ENCODE measurements around the gene CACNB2.

Gene CACNB2

GRCh38 chr10:18417950-18418527, 277.8 kb downstream of the CACNB2 start:
- in situ Hi-C loops (cut with HindIII; ENCODE audit: low sequenced_read_pairs) = no loop called here

GRCh38 chr10:18418541-18419215, 278.5 kb downstream of the CACNB2 start:
- DNase-seq (ENCODE audit: low read depth) = no peak
- no peak overlapping the region for H3K4me3 ChIP-seq (ENCODE audit: low read depth, low read length)
- TF ChIP-seq, protein P1, sequence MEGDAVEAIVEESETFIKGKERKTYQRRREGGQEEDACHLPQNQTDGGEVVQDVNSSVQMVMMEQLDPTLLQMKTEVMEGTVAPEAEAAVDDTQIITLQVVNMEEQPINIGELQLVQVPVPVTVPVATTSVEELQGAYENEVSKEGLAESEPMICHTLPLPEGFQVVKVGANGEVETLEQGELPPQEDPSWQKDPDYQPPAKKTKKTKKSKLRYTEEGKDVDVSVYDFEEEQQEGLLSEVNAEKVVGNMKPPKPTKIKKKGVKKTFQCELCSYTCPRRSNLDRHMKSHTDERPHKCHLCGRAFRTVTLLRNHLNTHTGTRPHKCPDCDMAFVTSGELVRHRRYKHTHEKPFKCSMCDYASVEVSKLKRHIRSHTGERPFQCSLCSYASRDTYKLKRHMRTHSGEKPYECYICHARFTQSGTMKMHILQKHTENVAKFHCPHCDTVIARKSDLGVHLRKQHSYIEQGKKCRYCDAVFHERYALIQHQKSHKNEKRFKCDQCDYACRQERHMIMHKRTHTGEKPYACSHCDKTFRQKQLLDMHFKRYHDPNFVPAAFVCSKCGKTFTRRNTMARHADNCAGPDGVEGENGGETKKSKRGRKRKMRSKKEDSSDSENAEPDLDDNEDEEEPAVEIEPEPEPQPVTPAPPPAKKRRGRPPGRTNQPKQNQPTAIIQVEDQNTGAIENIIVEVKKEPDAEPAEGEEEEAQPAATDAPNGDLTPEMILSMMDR (IDR thresholded peaks at IDR 0.05; ENCODE audit: low read depth, low read length, missing control alignments) = no peak
- in situ Hi-C loops (cut with HindIII; ENCODE audit: low sequenced_read_pairs) = no loop called here

More at GRCh38 chr10:18417950-18418527, 277.8 kb downstream of the CACNB2 start:
- no peak overlapping the region for H3K4me3 ChIP-seq (ENCODE audit: low read depth, low read length)
- TF ChIP-seq, protein P1 (IDR thresholded peaks at IDR 0.05; ENCODE audit: low read depth, low read length, missing control alignments) = no peak
- no peak for DNase-seq (ENCODE audit: low read depth)

DNA sequence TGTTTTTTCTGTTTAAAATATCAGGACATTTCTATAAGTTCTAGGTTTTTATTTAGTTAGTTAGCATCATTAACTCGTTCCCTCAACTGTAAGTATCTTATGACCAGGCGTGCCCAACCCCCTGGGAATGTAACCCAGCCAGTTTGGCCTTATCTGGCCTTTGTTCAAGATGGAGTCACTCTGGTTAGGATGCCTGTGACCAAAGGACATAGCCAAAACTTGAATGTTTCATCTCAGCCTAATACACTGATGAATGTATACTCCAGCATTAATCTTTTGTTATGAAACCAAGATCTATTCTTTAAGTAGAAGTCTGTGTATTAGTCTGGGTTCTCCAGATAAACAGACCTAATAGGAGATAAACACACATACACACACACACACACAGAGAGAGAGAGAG, 279.7 kb downstream of the CACNB2 start:
- no peak for DNase-seq (ENCODE audit: low read depth)
- in situ Hi-C loops (cut with HindIII; ENCODE audit: low sequenced_read_pairs) = no loop called here
- H3K4me3 ChIP-seq (ENCODE audit: low read depth, low read length) = no peak overlapping the region
- TF ChIP-seq, protein P1 (IDR thresholded peaks at IDR 0.05; ENCODE audit: low read depth, low read length, missing control alignments) = no peak

- H3K4me3 ChIP-seq (ENCODE audit: low read depth, low read length) = no peak overlapping the region
- in situ Hi-C loops (cut with HindIII; ENCODE audit: low sequenced_read_pairs) = no loop called here
- TF ChIP-seq, protein P1 (IDR thresholded peaks at IDR 0.05; ENCODE audit: low read depth, low read length, missing control alignments) = no peak
- no peak for DNase-seq (ENCODE audit: low read depth)
These were observed 281.6 kb downstream of the CACNB2 start for GRCh38 chr10:18421726-18422293.

- in situ Hi-C loops (cut with HindIII; ENCODE audit: low sequenced_read_pairs) = no loop called here
- TF ChIP-seq, protein P1 (IDR thresholded peaks at IDR 0.05; ENCODE audit: low read depth, low read length, missing control alignments) = no peak
These were observed 282.9 kb downstream of the CACNB2 start for GRCh38 chr10:18423058-18423637.

GRCh38 chr10:18424200-18424599, 284.0 kb downstream of the CACNB2 start:
- no peak for DNase-seq (ENCODE audit: low read depth)
- no peak overlapping the region for H3K4me3 ChIP-seq (ENCODE audit: low read depth, low read length)
- in situ Hi-C loops (cut with HindIII; ENCODE audit: low sequenced_read_pairs) = no loop called here
- TF ChIP-seq, protein P1 (IDR thresholded peaks at IDR 0.05; ENCODE audit: low read depth, low read length, missing control alignments) = no peak

More at GRCh38 chr10:18423058-18423637, 282.9 kb downstream of the CACNB2 start:
- DNase-seq (ENCODE audit: low read depth) = no peak
- H3K4me3 ChIP-seq (ENCODE audit: low read depth, low read length) = no peak overlapping the region

Measured in astrocyte of the cerebellum (primary cell).